Gastrocnemius medialis (tissue), 4 donors: ENCODE results near the gene SETD1A.

Source experiments
- CTCF ChIP-seq, 5 experiments: fragments of 450-650 bp in 3 of 5; fragments of 200-600 bp in 2 of 5; sonication (generic) in 2 of 5; IDR thresholded peaks in 4 of 5; conservative IDR thresholded peaks in 1 of 5; 1 replicate in 4 of 5; 2 replicates in 1 of 5; pipeline ENCODE4 v1.5.1; 2016 to 2019; ENCODE audit warnings: antibody characterized with exemption in 5 of 5, mild to moderate bottlenecking in 3 of 5, moderate library complexity in 3 of 5
- POLR2A ChIP-seq, 2 donors: fragments of 450-650 bp; IDR thresholded peaks; one replicate each; pipeline ENCODE4 v1.6.1; 2017; ENCODE audit warnings: antibody characterized with exemption in 2 of 2, mild to moderate bottlenecking in 2 of 2, moderate library complexity in 2 of 2

DNA sequence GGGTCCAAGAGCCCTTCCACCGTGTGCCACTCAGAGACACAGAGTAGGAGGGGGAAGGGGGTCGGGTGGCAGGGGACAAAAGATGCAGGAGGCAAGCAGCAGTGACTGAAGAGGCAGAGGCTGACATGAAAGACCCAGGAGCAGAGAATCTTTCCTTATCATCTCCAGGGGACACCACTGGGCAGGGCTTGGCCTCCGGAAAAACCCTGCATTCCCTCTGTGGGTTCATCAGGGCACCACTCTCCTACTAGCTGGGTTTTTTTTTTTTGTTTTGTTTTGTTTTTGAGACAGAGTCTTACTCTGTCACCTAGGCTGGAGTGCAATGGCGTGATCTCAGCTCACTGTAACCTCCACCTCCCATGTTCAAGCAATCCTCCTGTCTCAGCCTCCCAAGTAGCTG lies 73.7 kb downstream of the SETD1A start:
- no peak for TF ChIP-seq CTCF (IDR thresholded peaks at IDR 0.05 in 4 of 5, conservative IDR thresholded peaks at IDR 0.05 in 1 of 5)
- TF ChIP-seq POLR2A (IDR thresholded peaks at IDR 0.05), result no peak
